Epithelial cell of proximal tubule (primary cell): Measurements from ENCODE around the gene NPAS3. TPM values are rescaled to one million over a fixed set of nuclear protein-coding genes. Genes with fewer than 3 reads are reported as not detected.

Experiments
- DNase-seq: peaks from one replicate; pipeline ENCODE4 v3.0.0-alpha.2; 2011; ENCODE audit warnings: low read depth
- H3K4me3 ChIP-seq: 2 replicates; pipeline ENCODE4 v1.5.1; 2011; ENCODE audit warnings: low read depth, mild to moderate bottlenecking, low read length
- total RNA-seq: library from RNA; depleted of rRNA; stranded (reverse); fragments of >200 nt; gene quantifications from 2 replicates; pipeline ENCODE4 v1.2.3, GENCODE V29; 2015
- TF ChIP-seq, protein P1 (sequence below): conservative IDR thresholded peaks from 2 replicates; pipeline ENCODE4 v1.5.1; 2012; ENCODE audit warnings: low read depth, mild to moderate bottlenecking, low read length

NPAS3 gene
- total RNA-seq, 1 donor from 2014 or later: 0.35 TPM

DNA sequence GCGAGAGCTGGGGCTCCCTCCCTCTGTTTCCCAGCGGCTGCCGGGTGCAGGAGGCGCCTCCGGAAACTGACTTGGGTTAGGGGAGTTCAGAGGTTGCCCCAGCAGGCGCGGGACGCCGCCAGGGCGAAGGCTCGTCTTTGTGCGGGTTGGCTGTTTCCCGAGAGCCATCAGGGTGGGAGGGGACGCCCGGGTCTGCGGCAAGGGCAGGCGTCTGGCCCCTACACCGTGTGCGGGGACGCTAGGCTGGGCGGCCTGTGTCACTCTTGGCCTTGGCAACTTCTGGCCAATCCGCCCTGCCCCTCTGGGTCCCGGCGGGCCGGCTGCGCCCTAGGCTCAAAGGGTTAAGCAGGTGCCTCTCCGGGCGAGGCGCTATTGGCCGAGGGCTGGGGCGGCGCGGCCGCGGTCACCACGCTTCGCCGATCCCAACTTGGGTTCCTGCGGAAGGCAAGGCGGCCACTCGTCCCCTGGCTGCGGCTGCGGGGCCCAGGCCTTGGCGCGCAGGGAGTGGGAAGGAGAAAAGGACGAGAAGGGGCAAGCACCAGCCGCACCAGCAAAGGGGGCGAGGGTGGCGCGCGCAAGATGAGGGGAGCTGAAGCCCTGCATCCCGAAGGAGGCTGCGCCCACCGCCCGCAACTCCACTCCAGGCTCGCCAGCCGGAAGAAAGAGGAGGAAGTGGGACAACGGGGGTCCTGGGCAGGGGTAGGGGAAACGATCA lies 5.6 kb upstream of the NPAS3 start:
- DNase-seq: no peak
- TF ChIP-seq, protein P1, sequence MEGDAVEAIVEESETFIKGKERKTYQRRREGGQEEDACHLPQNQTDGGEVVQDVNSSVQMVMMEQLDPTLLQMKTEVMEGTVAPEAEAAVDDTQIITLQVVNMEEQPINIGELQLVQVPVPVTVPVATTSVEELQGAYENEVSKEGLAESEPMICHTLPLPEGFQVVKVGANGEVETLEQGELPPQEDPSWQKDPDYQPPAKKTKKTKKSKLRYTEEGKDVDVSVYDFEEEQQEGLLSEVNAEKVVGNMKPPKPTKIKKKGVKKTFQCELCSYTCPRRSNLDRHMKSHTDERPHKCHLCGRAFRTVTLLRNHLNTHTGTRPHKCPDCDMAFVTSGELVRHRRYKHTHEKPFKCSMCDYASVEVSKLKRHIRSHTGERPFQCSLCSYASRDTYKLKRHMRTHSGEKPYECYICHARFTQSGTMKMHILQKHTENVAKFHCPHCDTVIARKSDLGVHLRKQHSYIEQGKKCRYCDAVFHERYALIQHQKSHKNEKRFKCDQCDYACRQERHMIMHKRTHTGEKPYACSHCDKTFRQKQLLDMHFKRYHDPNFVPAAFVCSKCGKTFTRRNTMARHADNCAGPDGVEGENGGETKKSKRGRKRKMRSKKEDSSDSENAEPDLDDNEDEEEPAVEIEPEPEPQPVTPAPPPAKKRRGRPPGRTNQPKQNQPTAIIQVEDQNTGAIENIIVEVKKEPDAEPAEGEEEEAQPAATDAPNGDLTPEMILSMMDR: no peak
- peak overlapping the region; percentile 45 for H3K4me3 ChIP-seq

- no peak for DNase-seq
- TF ChIP-seq, protein P1: peak; percentile 32
- peak overlapping the region; percentile 45 for H3K4me3 ChIP-seq
These were observed 5.0 kb upstream of the NPAS3 start for GRCh38 chr14:32933629-32934072.

DNA sequence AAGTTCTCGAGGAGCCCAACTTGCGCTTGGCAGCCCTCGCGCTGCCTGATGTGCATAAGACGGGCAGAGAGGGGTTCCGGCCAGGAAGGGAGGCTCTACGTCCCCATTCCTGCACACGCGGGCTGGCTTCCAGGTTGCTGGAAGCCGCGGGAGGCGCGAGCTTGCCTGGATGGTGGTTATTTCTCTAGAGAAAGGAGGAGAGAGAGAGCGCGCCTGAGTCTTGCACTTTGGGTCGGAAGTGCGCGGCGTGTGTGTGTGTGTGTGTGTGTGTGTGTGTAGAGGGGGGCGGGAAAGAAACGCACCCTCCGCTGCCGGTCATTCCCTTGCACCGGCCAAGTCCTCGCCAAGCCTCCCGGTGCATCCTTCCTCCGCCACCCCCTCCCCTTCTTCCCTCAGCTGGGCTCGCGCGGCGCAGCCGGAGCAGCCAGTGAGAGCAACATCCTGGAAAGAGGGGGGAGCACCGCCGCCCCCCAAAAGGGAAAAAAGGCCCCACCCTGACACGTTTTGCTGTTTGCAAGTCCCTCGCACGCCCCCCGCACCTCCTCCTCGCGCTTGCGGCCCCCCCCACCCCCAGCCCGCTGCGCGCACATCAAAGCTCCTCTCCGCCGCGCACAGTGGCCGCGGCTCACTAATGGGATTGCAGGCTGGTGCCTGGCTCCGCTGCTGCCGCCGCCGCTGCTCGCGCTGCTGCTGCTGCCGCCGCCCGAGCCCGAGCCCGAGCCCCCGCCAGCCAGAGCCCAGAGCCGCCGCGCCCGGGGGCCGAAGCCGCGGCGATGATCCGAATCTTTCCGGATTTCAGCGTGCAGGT lies 4.4 kb upstream of the NPAS3 start:
- TF ChIP-seq, protein P1: no peak
- no peak for DNase-seq
- peak overlapping the region; percentile 45 for H3K4me3 ChIP-seq

GRCh38 chr14:32934881-32935633 lies 3.6 kb upstream of the NPAS3 start:
- TF ChIP-seq, protein P1: no peak
- DNase-seq: no peak
- no peak overlapping the region for H3K4me3 ChIP-seq

GRCh38 chr14:32939254-32940065 lies 781 bp downstream of the NPAS3 start:
- DNase-seq: no peak
- peak overlapping the region; percentile 60 for H3K4me3 ChIP-seq
- TF ChIP-seq, protein P1: no peak

GRCh38 chr14:32940066-32940651 lies 1.5 kb downstream of the NPAS3 start:
- H3K4me3 ChIP-seq: peak overlapping the region; percentile 60
- no peak for DNase-seq
- TF ChIP-seq, protein P1: no peak
